IMR-90 (cell line): ENCODE data around the gene SLIT3. TPM values are rescaled to one million over a fixed set of nuclear protein-coding genes. Genes with fewer than 3 reads are reported as not detected.

Experiments
- ATAC-seq: fragments of 200-7000 bp; cut with Tn5 transposase; 2 replicates; pipeline ENCODE4 v1.9.1; 2020; ENCODE audit warnings: low read depth, mild to moderate bottlenecking, moderate library complexity
- BruUV-seq: library from RNA; stranded (reverse); fragments of 400-500 nt; replicated peaks from 2 replicates; lab custom pipeline; 2021; lab: Mats Ljungman, UMichigan
- CTCF ChIA-PET: fragments of 300-600 bp; formaldehyde crosslinking; extraction: SDS; loops from one replicate; lab custom pipeline; 2021; ENCODE audit warnings: antibody characterized with exemption; lab: Yijun Ruan, JAX
- POLR2A ChIA-PET: fragments of 300-600 bp; sonication (Branson Sonifier 250); formaldehyde crosslinking; loops from one replicate; lab custom pipeline; 2022; ENCODE audit warnings: antibody characterized with exemption; ENCODE audit not compliant: unreplicated experiment; lab: Charles Lee
- DNase-seq: peaks from one replicate; pipeline ENCODE4 v3.0.0; 2013
- H2AFZ ChIP-seq: replicated peaks from 2 replicates; pipeline ENCODE3; 2013; ENCODE audit warnings: low read length, mild to moderate bottlenecking; ENCODE audit not compliant: poor library complexity
- H2AK5ac ChIP-seq: 2 replicates; pipeline ENCODE4 v1.6.1; 2013; ENCODE audit warnings: low read depth, low read length, inconsistent platforms
- H2AK9ac ChIP-seq: replicated peaks from 2 replicates; pipeline ENCODE3; 2013; ENCODE audit warnings: mild to moderate bottlenecking, low read depth, low read length, moderate library complexity; ENCODE audit not compliant: poor library complexity
- H2BK120ac ChIP-seq: 2 replicates; pipeline ENCODE4 v1.6.1; 2013; ENCODE audit warnings: low read depth, low read length, inconsistent platforms
- H2BK15ac ChIP-seq: 3 replicates; pipeline ENCODE4 v1.6.1; 2013; ENCODE audit warnings: low read depth, low read length, inconsistent platforms
- H2BK20ac ChIP-seq: 2 replicates; pipeline ENCODE4 v1.6.1; 2013; ENCODE audit warnings: low read depth, mild to moderate bottlenecking, inconsistent platforms, low read length, moderate library complexity
- H2BK5ac ChIP-seq: 2 replicates; pipeline ENCODE4 v1.6.1; 2013; ENCODE audit warnings: mild to moderate bottlenecking, low read depth, low read length, inconsistent platforms; ENCODE audit not compliant: poor library complexity, severe bottlenecking
- H3K14ac ChIP-seq: replicated peaks from 2 replicates; pipeline ENCODE4 v1.6.1; 2013; ENCODE audit warnings: low read depth, low read length, inconsistent platforms
- H3K18ac ChIP-seq: 2 replicates; pipeline ENCODE4 v1.6.1; 2013; ENCODE audit warnings: low read depth, low read length, control low read depth
- H3K23ac ChIP-seq: 2 replicates; pipeline ENCODE4 v1.6.1; 2013; ENCODE audit warnings: low read depth, low read length, inconsistent platforms
- H3K27ac ChIP-seq: 2 replicates; pipeline ENCODE4 v1.5.1; 2013; ENCODE audit warnings: mild to moderate bottlenecking, control low read depth, low read length; ENCODE audit not compliant: insufficient read depth
- H3K27me3 ChIP-seq: 2 replicates; pipeline ENCODE4 v1.6.1; 2013; ENCODE audit warnings: low read length; ENCODE audit not compliant: control insufficient read depth, insufficient read depth
- H3K36me3 ChIP-seq: 2 replicates; pipeline ENCODE4 v1.6.1; 2013; ENCODE audit warnings: low read length, mixed read lengths; ENCODE audit not compliant: control insufficient read depth, insufficient read depth
- H3K4ac ChIP-seq: 2 replicates; pipeline ENCODE4 v1.6.1; 2013; ENCODE audit warnings: low read depth, low read length, inconsistent platforms
- H3K4me1 ChIP-seq: 2 replicates; pipeline ENCODE4 v1.6.1; 2013; ENCODE audit warnings: low read length, mixed read lengths; ENCODE audit not compliant: control insufficient read depth, insufficient read depth
- H3K4me2 ChIP-seq: 2 replicates; pipeline ENCODE4 v1.6.1; 2013; ENCODE audit warnings: low read depth, mild to moderate bottlenecking, control low read depth, low read length, moderate library complexity
- H3K4me3 ChIP-seq: 2 replicates; pipeline ENCODE4 v1.5.1; 2013; ENCODE audit warnings: low read depth, mild to moderate bottlenecking, control low read depth, low read length, moderate library complexity; ENCODE audit not compliant: insufficient read depth
- H3K56ac ChIP-seq: 2 replicates; pipeline ENCODE4 v1.6.1; 2013; ENCODE audit warnings: low read length, inconsistent platforms; ENCODE audit not compliant: insufficient read depth; ENCODE audit errors: extremely low read depth
- H3K79me1 ChIP-seq, 2 experiments: 2 replicates each; pipeline ENCODE4 v1.6.1; 2013; ENCODE audit warnings: low read length in 2 of 2, inconsistent platforms in 1 of 2, low read depth in 1 of 2
- H3K9ac ChIP-seq: 2 replicates; pipeline ENCODE4 v1.6.1; 2013; ENCODE audit warnings: low read depth, low read length, control low read depth
- H3K9me1 ChIP-seq: 2 replicates; pipeline ENCODE4 v1.6.1; 2013; ENCODE audit warnings: low read length, inconsistent platforms; ENCODE audit not compliant: insufficient read depth
- H3K9me3 ChIP-seq: 2 replicates; pipeline ENCODE4 v1.6.1; 2013; ENCODE audit warnings: low read length; ENCODE audit not compliant: control insufficient read depth, insufficient read depth
- H4K20me1 ChIP-seq: 2 replicates; pipeline ENCODE4 v1.6.1; 2013; ENCODE audit warnings: low read length, inconsistent platforms; ENCODE audit not compliant: insufficient read depth
- H4K5ac ChIP-seq: 2 replicates; pipeline ENCODE4 v1.6.1; 2013; ENCODE audit warnings: mild to moderate bottlenecking, low read depth, low read length, control low read depth
- H4K8ac ChIP-seq, 2 experiments: 2 replicates each; pipeline ENCODE4 v1.6.1; 2013; ENCODE audit warnings: low read depth in 2 of 2, low read length in 2 of 2, control low read depth in 1 of 2, inconsistent platforms in 1 of 2
- H4K91ac ChIP-seq: 2 replicates; pipeline ENCODE4 v1.6.1; 2013; ENCODE audit warnings: low read depth, low read length, inconsistent platforms; ENCODE audit not compliant: insufficient read depth
- BHLHE40 ChIP-seq: fragments of 150-350 bp; IDR thresholded peaks from 2 replicates; pipeline ENCODE4 v1.6.1; 2016; ENCODE audit warnings: mild to moderate bottlenecking, low read depth, low read length
- CEBPB ChIP-seq: IDR thresholded peaks from 2 replicates; pipeline ENCODE4 v1.6.1; 2012; ENCODE audit warnings: low read depth, low read length, improper control_type of control experiment
- CHD1 ChIP-seq: IDR thresholded peaks from 2 replicates; pipeline ENCODE4 v1.6.1; 2012; ENCODE audit warnings: low read depth, low read length, improper control_type of control experiment
- FOS ChIP-seq: fragments of 150-350 bp; IDR thresholded peaks from 2 replicates; pipeline ENCODE4 v1.6.1; 2016; ENCODE audit warnings: low read depth, low read length
- MAFK ChIP-seq: IDR thresholded peaks from 2 replicates; pipeline ENCODE4 v1.6.1; 2012; ENCODE audit warnings: low read depth, low read length, improper control_type of control experiment
- MAZ ChIP-seq: IDR thresholded peaks from 2 replicates; pipeline ENCODE4 v1.6.1; 2012; ENCODE audit warnings: low read depth, mild to moderate bottlenecking, low read length, improper control_type of control experiment, moderate library complexity, borderline replicate concordance
- MXI1 ChIP-seq: IDR thresholded peaks from 2 replicates; pipeline ENCODE4 v1.6.1; 2012; ENCODE audit warnings: low read depth, mild to moderate bottlenecking, low read length, moderate library complexity, borderline replicate concordance
- NFE2L2 ChIP-seq: fragments of 150-350 bp; IDR thresholded peaks from 2 replicates; pipeline ENCODE4 v1.6.1; 2016; ENCODE audit warnings: low read depth, mild to moderate bottlenecking, low read length
- POLR2A ChIP-seq: IDR thresholded peaks from 2 replicates; pipeline ENCODE4 v1.6.1; 2012; ENCODE audit warnings: mild to moderate bottlenecking, low read depth, low read length
- RAD21 ChIP-seq: IDR thresholded peaks from 2 replicates; pipeline ENCODE4 v1.6.1; 2012; ENCODE audit warnings: low read length, improper control_type of control experiment
- RCOR1 ChIP-seq: IDR thresholded peaks from 2 replicates; pipeline ENCODE4 v1.6.1; 2012; ENCODE audit warnings: mild to moderate bottlenecking, low read length, improper control_type of control experiment; ENCODE audit not compliant: insufficient replicate concordance
- RFX5 ChIP-seq: IDR thresholded peaks from 2 replicates; pipeline ENCODE4 v1.8.0; 2012; ENCODE audit warnings: low read depth, mild to moderate bottlenecking, low read length, moderate library complexity
- SMC3 ChIP-seq: fragments of 150-350 bp; IDR thresholded peaks from 2 replicates; pipeline ENCODE4 v1.6.1; 2016; ENCODE audit warnings: low read depth, mild to moderate bottlenecking, antibody characterized with exemption, low read length, moderate library complexity
- WGBS, 2 experiments: methylation state at CpG; one replicate each; pipeline versions ENCODE4 v1.1.5 to v1.1.7; 2013; ENCODE audit warnings: missing lambda C conversion rate in 2 of 2; ENCODE audit not compliant: insufficient read length in 1 of 2; ENCODE audit errors: extremely low coverage in 2 of 2; 5-methylcytosine and 5-hydroxymethylcytosine counted together
- dilution Hi-C: fragments of 300-500 bp; cut with HindIII; formaldehyde crosslinking; loops from one replicate; pipeline ENCODE4 v1.14.3; 2018; ENCODE audit warnings: low sequenced_read_pairs; ENCODE audit not compliant: unreplicated experiment
- in situ Hi-C: fragments of 300-500 bp; cut with MboI; formaldehyde crosslinking; loops from 3 replicates; pipeline ENCODE4 v1.14.3; 2019; ENCODE audit warnings: low sequenced_read_pairs, inconsistent platforms, mixed read lengths
- intact Hi-C: fragments of 100-400 bp; cut with micrococcal nuclease; formaldehyde crosslinking; loops from 2 replicates; pipeline ENCODE4 v1.10.0; 2022
- polyA plus RNA-seq, 3 experiments: library from polyadenylated mRNA; depleted of rRNA; stranded (reverse); fragments of >200 nt; gene quantifications; 2 replicates each; pipeline ENCODE4 v1.2.3, GENCODE V29; 2012; ENCODE audit warnings: low replicate concordance in 1 of 3
- total RNA-seq: library from RNA; depleted of rRNA; stranded (reverse); fragments of >200 nt; gene quantifications from 2 replicates; pipeline ENCODE4 v1.2.3, GENCODE V29; 2012
- TF ChIP-seq, protein P1 (sequence below): conservative IDR thresholded peaks from 2 replicates; pipeline ENCODE4 v1.5.1; 2012; ENCODE audit warnings: mild to moderate bottlenecking, low read depth, low read length, improper control_type of control experiment
- TF ChIP-seq, protein P2 (sequence below): fragments of 150-350 bp; IDR thresholded peaks from 2 replicates; pipeline ENCODE4 v1.6.1; 2016; ENCODE audit warnings: low read depth, mild to moderate bottlenecking, low read length, moderate library complexity, borderline replicate concordance
- TF ChIP-seq, protein P3 (sequence below): fragments of 150-350 bp; IDR thresholded peaks from 2 replicates; pipeline ENCODE4 v1.6.1; 2017; ENCODE audit warnings: mild to moderate bottlenecking, antibody characterized with exemption, low read length, low read depth

The SLIT3 gene
- total and polyA plus RNA-seq, 2 of the 4 experiments (the other 2 are of a cell fraction) = 0.18 to 0.50 TPM

DNA sequence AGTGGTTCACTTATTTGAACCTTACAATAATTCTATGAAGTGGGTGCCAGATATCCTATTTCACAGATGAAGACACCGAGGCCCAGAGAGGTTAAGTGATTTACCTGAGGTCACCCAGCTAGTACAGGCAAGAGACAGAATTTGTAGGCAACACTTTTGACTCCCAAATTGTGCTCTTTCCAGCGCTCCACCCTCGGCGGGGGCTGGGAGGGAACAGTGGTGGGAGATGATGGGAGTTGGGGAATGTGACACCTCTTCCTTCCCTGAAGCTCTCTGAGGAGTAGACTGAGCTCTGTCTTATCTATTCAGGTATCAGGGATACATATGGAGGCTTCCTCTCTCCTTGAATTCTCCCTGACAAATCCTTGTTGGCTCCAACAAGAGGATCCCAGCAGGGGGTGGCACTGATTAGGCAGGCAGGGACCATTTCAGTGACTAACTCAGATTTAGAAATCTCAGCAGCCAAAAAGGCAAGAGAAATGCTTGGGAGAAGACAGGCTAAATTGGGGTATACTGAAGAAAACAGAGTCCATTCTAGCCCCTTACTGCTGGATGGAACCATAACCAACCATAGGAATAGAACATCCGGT, 626.0 kb downstream of the SLIT3 start:
- H3K18ac ChIP-seq = no peak overlapping the region
- no peak overlapping the region for H4K5ac ChIP-seq
- no peak overlapping the region for H3K4ac ChIP-seq
- no peaks in the 10 kb centered on the region for H3K4me1 ChIP-seq
- intact Hi-C loops = loop anchor here (5.0 kb wide), 1 partner anchor 408 kb away; no protein-coding TSS in a partner anchor
- ATAC-seq = no peak
- H4K8ac ChIP-seq = no peak overlapping the region
- no peak overlapping the region for H3K27ac ChIP-seq
- H2BK15ac ChIP-seq = no peak overlapping the region
- H3K9me1 ChIP-seq = no peaks in the 10 kb centered on the region
- H3K56ac ChIP-seq = no peak overlapping the region
- ChIA-PET POLR2A (no interaction called here), CTCF (no interaction called here)
- H3K9me3 ChIP-seq = no peaks in the 10 kb centered on the region
- no peaks in the 10 kb centered on the region for H3K79me1 ChIP-seq
- no peak overlapping the region for H3K14ac ChIP-seq
- no peak overlapping the region for H2BK20ac ChIP-seq
- dilution Hi-C loops = no loop called here
- no peaks in the 10 kb centered on the region for H4K20me1 ChIP-seq
- TF ChIP-seq CHD1 (no peak), RFX5 (no peak), SMC3 (no peak), RCOR1 (no peak), NFE2L2 (no peak), BHLHE40 (no peak), POLR2A (no peak), MAZ (no peak), MXI1 (no peak), FOS (no peak), CEBPB (no peak), RAD21 (no peak), MAFK (no peak)
- TF ChIP-seq, protein P1, sequence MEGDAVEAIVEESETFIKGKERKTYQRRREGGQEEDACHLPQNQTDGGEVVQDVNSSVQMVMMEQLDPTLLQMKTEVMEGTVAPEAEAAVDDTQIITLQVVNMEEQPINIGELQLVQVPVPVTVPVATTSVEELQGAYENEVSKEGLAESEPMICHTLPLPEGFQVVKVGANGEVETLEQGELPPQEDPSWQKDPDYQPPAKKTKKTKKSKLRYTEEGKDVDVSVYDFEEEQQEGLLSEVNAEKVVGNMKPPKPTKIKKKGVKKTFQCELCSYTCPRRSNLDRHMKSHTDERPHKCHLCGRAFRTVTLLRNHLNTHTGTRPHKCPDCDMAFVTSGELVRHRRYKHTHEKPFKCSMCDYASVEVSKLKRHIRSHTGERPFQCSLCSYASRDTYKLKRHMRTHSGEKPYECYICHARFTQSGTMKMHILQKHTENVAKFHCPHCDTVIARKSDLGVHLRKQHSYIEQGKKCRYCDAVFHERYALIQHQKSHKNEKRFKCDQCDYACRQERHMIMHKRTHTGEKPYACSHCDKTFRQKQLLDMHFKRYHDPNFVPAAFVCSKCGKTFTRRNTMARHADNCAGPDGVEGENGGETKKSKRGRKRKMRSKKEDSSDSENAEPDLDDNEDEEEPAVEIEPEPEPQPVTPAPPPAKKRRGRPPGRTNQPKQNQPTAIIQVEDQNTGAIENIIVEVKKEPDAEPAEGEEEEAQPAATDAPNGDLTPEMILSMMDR = no peak
- TF ChIP-seq, protein P2, sequence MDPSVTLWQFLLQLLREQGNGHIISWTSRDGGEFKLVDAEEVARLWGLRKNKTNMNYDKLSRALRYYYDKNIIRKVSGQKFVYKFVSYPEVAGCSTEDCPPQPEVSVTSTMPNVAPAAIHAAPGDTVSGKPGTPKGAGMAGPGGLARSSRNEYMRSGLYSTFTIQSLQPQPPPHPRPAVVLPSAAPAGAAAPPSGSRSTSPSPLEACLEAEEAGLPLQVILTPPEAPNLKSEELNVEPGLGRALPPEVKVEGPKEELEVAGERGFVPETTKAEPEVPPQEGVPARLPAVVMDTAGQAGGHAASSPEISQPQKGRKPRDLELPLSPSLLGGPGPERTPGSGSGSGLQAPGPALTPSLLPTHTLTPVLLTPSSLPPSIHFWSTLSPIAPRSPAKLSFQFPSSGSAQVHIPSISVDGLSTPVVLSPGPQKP = no peak
- TF ChIP-seq, protein P3, sequence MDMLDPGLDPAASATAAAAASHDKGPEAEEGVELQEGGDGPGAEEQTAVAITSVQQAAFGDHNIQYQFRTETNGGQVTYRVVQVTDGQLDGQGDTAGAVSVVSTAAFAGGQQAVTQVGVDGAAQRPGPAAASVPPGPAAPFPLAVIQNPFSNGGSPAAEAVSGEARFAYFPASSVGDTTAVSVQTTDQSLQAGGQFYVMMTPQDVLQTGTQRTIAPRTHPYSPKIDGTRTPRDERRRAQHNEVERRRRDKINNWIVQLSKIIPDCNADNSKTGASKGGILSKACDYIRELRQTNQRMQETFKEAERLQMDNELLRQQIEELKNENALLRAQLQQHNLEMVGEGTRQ = no peak
- H4K91ac ChIP-seq = no peak overlapping the region
- H3K4me3 ChIP-seq = no peak overlapping the region
- no CpG with 5 or more reads among the region's 5 CpGs for whole genome bisulfite sequencing, 2 experiments
- H3K4me2 ChIP-seq = no peak overlapping the region
- DNase-seq = no peak
- H3K36me3 ChIP-seq = no peaks in the 10 kb centered on the region
- H3K27me3 ChIP-seq = no peaks in the 10 kb centered on the region; the same call in 1 of the 2 replicates
- H2BK5ac ChIP-seq = no peak overlapping the region
- in situ Hi-C loops = loop anchor here (10.0 to 25.0 kb wide), 2 partner anchors 630 to 887 kb away; partner anchors contain the start of gene SLIT3
- H2AK5ac ChIP-seq = no peak overlapping the region
- BruUV-seq = no TSS peak
- H2AFZ ChIP-seq = no peak overlapping the region
- no peak overlapping the region for H3K23ac ChIP-seq
- H2AK9ac ChIP-seq = no peak overlapping the region
- H3K9ac ChIP-seq = no peak overlapping the region
- H2BK120ac ChIP-seq = no peak overlapping the region
